Measurements from ENCODE around the gene ICAM1. TPM values are rescaled to one million over a fixed set of nuclear protein-coding genes. Genes with fewer than 3 reads are reported as not detected.

The ICAM1 gene
- total RNA-seq, 1 donor from 2014 or later = 37.4 TPM

GRCh38 chr19:10306327-10306726 is 35.4 kb downstream of the ICAM1 start:
- ATAC-seq (ENCODE audit: low read depth) (no peak), DNase-seq (no peak)
- ChIA-PET CTCF (no interaction called here), POLR2A (interaction anchor here (0.9 kb wide), 2 partner anchors 15 to 45 kb away, joined by 3 read pairs; no protein-coding TSS in a partner anchor)
- H3K36me3 Mint-ChIP-seq (ENCODE audit: low read depth) = peaks cover 7% of the 10 kb centered on the region
- no peak overlapping the region for H3K27ac Mint-ChIP-seq
- peaks cover 2% of the 10 kb centered on the region for H3K27me3 Mint-ChIP-seq
- H3K4me3 Mint-ChIP-seq = no peak overlapping the region
- no peak for TF ChIP-seq CTCF (IDR thresholded peaks at IDR 0.05)
- intact Hi-C loops (cut with micrococcal nuclease) = no loop called here
- no peaks in the 10 kb centered on the region for H3K9me3 Mint-ChIP-seq
- peaks cover 2% of the 10 kb centered on the region for H3K4me1 Mint-ChIP-seq

- no peak for DNase-seq
- no peaks in the 10 kb centered on the region for H3K27me3 Mint-ChIP-seq
- ChIA-PET POLR2A (interaction anchor here (0.9 kb wide), 1 partner anchor 39 kb away, joined by 3 read pairs; no protein-coding TSS in a partner anchor), CTCF (no interaction called here)
- H3K27ac Mint-ChIP-seq = no peak within 1 kb of the TSS
- ATAC-seq (ENCODE audit: low read depth) = no peak
- peaks cover 3% of the 10 kb centered on the region for H3K4me1 Mint-ChIP-seq
- TF ChIP-seq CTCF (IDR thresholded peaks at IDR 0.05) = no peak
- no peak within 1 kb of the TSS for H3K4me3 Mint-ChIP-seq
- H3K9me3 Mint-ChIP-seq = no peaks in the 10 kb centered on the region
- peaks cover 12% of the 10 kb centered on the region for H3K36me3 Mint-ChIP-seq (ENCODE audit: low read depth)
- intact Hi-C loops (cut with micrococcal nuclease) = no loop called here
Measured at GRCh38 chr19:10309423-10309822, 38.5 kb downstream of the ICAM1 start, which contains the start of gene ZGLP1. ZGLP1 (minus strand) TSS chr19:10309815.

- intact Hi-C loops (cut with micrococcal nuclease) = loop anchor here (1.0 kb wide), 1 partner anchor 44 kb away; the partner anchor contains the start of gene ICAM1
- no peak for TF ChIP-seq CTCF (IDR thresholded peaks at IDR 0.05)
- POLR2A ChIA-PET = interaction anchor here (0.6 to 2.2 kb wide), 4 partner anchors 8 to 102 kb away, joined by 3 to 13 read pairs (median 8); partner anchors contain the start of genes ICAM1 and RAVER1
- Mint-ChIP-seq H3K4me1 (peaks cover 15% of the 10 kb centered on the region), H3K27me3 (no peaks in the 10 kb centered on the region), H3K9me3 (no peaks in the 10 kb centered on the region), H3K36me3 (ENCODE audit: low read depth) (peaks cover 49% of the 10 kb centered on the region), H3K4me3 (peak within 1 kb of the TSS; percentile 87), H3K27ac (peak within 1 kb of the TSS; percentile 71)
- ATAC-seq (ENCODE audit: low read depth) (peak; percentile 92), DNase-seq (peak; percentile 85)
- CTCF ChIA-PET = interaction anchor here (0.6 kb wide), 1 partner anchor 113 kb away, joined by 4 read pairs; no protein-coding TSS in a partner anchor
Measured at GRCh38 chr19:10315335-10316214, 44.7 kb downstream of the ICAM1 start, which contains the start of gene FDX2. FDX2 (minus strand) TSS chr19:10316015; CDS start chr19:10315996, 19 bp downstream.

- no peaks in the 10 kb centered on the region for H3K27me3 Mint-ChIP-seq
- peak overlapping the region; percentile 71 for H3K27ac Mint-ChIP-seq
- intact Hi-C loops (cut with micrococcal nuclease) = loop anchor here (1.0 kb wide), 1 partner anchor 45 kb away; the partner anchor contains the start of gene ICAM1
- peak overlapping the region; percentile 87 for H3K4me3 Mint-ChIP-seq
- peaks cover 15% of the 10 kb centered on the region for H3K4me1 Mint-ChIP-seq
- CTCF ChIA-PET = no interaction called here
- H3K9me3 Mint-ChIP-seq = no peaks in the 10 kb centered on the region
- POLR2A ChIA-PET = interaction anchor here (1.7 kb wide), 2 partner anchors 16 to 45 kb away, joined by 4 to 10 read pairs; partner anchors contain the start of gene RAVER1
- ATAC-seq (ENCODE audit: low read depth) (no peak), DNase-seq (no peak)
- H3K36me3 Mint-ChIP-seq (ENCODE audit: low read depth) = peaks cover 51% of the 10 kb centered on the region
- TF ChIP-seq CTCF (IDR thresholded peaks at IDR 0.05) = no peak
Measured at GRCh38 chr19:10316229-10317044, 45.5 kb downstream of the ICAM1 start.

Data from activated B cell treated with CpG ODN at 0.5 μM for 24 hours (primary cell).